HG02938 (cell line): Measurements from ENCODE around the gene SDHB.

Source experiments
- ATAC-seq: cut with Tn5 transposase; IDR thresholded peaks from one replicate; pipeline ENCODE4 v1.9.1; 2021; ENCODE audit warnings: mild to moderate bottlenecking, moderate library complexity; ENCODE audit not compliant: unreplicated experiment

Gene SDHB

DNA sequence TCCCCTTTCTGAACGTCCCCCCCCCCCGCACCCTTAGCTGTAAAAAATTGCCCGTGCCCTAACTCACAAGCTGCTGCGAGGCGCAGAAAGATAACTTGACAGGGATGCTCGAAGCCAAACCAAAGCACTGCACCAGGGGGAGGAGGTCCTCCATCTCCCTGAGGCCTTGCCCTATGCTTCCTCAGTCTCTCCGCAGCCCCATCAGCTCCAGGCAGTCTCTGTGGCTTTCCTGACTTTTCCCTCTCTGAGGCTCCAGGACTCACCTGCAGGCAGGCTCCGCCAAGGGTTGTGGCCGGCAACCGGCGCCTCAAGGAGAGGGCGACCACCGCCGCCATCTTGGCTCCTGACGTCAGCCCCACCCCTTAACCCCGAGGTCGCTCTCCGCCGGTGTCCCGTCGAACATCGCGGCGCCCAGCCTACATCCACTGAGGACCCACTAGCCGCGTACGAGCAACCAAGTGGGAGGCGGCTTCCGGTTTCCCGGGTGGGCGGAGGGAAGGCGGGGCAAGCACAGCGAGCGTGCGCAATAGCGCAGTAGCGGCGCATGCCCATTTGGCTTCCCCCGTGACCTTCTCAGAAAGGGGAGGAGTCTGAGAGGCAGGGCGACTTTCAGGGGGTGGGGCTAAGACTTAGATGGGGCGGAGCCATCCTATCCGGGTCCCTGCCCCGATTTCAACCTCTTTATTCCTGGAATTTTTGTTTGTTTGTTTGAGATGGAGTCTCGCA, at the start of gene SDHB:
Gene SDHB, minus strand, starts transcription at position 348 of the 726 bp plus-strand sequence. Its CDS starts 13 bp downstream, at position 335.
- peak; percentile 97 for ATAC-seq

DNA sequence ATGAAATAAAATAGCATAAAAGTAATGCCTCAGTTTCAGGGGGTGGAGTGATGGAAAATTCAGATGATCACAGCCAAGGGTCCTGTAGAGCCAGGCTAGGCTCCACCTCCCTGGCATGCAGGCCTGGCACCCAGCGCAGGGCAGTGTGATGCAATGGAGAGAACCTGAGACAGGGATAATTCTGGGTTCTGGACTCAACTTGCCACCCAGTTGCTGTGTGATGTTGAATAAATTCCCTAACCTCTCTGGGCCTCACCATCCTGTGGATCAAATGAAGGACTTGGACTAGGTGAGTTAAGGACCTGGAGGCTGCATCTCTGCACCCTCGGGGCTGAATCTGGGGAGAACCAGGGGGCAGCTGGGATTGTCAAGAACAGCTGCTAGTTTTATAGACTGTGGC, 48.4 kb upstream of the SDHB start:
- no peak for ATAC-seq

DNA sequence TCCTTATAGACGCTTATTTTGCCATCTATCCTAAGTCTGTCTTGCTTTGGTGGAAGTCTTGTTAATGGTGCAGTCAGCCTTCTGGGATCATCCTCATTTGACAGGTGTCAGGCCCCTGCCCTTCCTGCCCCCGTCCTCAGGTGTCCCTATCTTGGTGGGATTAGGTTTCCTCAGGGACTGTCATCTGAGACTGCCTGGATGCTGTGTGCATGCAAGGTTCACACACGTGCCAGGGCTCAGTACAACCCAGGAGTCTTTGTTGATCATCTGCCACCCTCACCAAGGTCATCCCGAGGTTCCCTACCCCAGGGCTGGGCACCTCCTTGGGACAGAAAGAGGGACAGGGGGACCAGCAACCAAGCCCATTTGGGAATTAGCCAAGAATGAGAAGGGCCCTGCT, 47.4 kb upstream of the SDHB start:
- no peak for ATAC-seq

DNA sequence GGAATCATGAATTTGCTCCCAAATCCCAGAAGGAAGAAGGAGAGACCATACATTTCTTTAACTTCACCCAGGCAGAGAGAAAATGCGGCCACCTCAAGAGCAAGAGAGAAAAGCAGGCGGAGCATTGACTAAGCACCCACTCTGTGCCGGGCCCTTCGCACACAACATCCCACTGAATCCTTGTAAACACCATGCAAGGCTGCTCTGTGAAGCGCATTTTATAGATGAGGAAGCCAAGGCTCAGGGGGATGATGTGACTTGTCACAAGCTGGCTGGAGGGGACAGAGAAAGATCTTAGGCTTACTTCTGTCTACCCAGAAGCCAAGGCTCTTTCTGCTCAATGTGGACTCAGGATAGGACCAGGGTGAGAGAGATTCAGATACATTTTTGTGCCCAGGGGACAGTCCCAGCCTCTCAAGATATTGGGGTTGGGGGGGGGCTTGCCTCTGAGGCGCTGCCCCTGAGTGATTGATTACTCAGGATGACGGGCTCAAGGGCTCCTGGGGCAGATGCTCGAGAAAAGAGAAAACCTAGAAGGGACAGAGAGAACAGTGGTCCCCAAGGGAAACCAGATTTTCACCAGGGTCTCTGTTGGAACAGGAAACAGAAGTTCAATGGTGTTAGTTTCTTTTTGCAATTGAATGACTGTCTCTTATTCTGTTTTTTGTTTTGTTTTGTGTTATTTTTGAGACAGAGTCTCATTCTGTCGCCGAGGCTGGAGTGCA, 45.9 kb upstream of the SDHB start:
- ATAC-seq = no peak

DNA sequence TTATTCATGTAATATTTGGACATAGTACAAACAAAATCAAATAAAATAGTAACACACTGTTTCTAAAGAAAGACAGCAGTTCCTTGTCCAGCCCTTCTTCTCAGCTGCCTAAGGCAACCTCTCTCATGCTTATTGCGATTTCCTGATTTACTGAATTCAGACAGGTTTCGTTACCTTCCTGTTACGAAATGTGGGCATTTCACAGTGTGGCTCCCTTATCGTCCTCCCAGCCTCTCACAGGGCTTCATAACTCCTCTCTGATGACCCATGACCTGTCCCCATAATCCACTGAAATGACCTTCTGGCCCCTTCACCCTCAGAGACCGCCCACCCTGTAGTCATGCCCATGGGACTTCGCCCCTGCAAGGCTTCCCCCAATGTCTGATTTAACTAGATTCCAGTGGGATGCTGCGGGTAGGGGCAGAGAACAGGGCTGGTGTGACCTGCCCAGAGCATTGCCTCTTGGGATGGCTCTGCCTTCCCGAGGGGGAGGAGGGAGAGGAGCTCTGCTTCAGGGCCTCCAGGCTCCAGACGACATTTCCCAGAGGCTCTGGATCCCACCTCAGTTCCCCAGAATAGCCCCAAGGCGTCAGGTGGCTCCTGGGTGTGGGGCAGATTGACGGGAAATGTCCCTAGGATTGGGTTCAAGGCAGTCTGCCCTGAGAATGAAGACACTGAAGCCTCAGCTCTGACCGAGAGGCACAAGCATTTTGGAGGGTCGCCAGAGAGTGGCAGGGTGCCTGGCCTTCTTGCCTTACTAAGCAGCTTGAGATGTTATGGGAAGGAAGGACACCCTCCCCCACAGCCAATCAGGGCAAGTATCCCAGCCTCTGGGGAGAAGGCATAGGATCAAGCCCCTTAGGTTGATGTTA, 44.9 kb upstream of the SDHB start:
- no peak for ATAC-seq

DNA sequence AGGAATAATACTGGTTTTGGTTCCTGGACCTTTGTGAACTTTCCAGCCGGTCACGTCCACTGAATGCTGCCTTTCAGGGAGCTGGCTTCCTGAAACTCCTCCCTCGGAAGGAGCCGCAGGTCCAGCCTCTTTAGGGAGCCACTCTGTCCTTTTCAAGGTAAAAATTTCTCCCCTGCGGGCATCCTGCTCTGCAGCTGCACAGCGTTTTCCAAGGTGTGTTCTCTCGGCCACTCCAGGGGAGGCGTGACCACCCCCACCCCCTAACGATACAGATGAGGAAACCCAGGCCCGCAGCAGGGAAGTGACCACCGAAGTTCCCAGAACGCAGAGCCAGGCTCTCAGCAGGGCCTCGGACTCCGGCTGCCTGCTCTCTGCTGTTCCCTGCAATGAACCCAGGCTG, 44.0 kb upstream of the SDHB start:
- no peak for ATAC-seq

DNA sequence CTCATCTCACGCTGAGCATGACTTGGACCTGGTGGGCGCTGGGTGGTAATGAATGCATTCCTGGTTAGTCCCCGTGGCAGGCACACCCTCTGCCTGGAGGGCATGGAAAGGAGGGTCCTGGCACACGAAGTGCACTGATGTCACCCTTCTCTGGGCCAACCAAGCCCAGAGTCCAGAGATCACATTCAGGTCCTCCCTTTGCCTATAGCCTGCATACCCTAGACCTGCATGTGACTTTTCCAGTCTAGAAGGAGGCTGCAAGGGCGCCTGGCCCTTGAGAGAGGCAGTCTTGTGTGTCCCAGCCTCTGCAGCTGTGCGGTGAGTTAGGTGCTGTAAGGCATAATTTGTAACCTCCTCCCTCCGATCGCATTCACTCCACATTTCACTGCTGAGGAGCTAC, 43.3 kb upstream of the SDHB start:
- no peak for ATAC-seq

DNA sequence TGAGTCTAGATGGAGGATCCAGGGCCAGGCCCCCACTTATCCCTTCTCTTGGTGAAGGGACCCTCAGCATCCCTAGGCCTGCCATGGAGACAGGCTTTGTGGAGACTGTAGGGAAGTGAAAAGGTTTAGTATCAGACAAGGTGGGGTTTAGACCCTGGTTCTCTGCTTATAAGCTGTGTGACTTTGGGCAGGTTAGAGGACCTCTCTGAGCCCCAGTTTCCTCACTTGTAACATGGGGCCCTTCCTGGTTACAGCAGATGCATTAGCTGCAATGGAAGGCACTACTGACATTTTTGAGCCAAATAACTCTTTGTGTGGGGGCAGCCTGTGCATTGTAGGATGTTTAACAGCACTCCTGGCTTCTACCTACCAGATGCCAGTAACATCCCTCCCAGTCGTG, 42.8 kb upstream of the SDHB start:
- ATAC-seq = no peak

DNA sequence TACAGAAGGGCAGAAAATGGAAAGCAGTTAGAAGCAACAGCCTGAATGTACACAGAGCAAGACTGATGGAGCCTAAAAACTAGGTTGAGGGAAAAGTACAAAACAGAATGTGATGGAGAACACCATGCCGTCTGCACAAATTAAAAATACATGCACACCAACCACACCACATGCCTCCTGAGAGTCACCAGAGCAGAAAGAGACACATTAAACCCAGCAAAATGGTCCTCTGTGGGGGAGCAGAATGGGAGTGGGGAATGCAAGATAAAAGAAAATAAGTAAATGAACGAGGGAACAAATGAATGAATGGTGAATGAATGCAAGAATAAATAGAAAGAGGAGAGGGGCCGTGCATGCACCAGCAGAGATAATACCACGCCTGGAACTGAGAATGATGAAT, 41.3 kb upstream of the SDHB start:
- no peak for ATAC-seq

DNA sequence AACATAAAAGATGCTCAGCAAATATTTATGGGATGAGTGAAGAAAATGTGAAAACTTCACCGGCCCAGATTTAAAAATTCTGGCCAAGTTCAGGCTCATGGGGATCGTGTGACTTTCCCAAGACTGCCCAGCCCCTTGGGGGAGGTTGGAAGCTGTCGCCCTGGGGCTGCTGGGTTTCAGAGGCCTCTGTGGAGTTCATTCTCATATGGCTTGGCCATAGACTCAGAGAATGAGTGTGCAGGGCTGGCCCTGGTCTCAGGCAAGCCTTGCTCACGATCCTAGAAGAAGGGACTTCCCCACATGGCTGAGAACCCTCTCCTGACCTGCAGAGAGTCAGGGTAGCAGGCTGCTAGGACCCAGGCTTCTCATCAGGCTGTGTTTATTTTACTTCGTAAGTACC, 40.8 kb upstream of the SDHB start:
- ATAC-seq = no peak

DNA sequence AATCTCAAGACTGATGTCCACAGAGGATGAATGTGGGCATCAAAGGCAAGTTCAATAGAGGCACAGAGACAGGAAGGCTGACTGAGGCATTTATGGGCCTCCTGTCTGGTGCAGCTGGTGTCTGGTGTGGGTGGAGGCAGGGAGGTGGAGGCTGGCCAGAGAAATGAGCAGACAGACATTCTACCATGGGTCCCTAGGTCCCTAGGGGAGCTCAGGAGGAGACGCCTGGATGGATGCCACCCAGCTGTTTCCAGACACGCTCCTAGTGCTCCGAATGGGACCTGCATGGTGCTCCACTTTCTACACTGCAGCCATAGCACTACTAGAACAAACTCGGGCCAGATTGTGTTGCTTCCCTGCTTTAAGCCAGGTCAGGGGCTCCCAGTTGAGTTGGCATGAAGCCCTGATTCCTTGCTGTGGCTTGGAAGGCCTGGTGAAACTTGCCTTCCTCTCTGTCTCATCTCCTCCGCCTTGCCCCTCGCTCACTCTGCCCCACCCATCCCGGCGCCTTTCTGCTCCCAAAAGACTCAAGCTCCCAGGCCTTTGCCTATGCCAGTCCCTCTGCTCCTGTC, 40.1 kb upstream of the SDHB start:
- no peak for ATAC-seq

DNA sequence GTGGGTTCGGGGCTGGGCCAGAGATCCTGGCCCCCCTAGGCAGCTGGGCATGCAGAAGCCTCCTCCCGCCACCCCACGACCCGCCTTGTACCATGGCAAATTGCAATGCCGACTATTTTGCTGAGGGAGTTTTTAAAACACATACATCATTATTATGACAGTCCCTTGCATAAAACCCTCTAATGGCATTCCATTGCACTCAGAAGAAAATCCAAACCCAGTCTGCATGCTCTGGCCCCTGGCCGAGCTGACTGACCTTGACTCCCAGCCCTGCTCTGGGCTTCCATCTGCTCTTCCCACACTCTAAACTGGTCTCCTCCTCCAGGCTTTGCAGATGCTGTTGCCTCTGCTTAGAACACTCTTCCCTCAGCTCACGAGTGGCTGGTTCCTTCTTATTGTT, 37.4 kb upstream of the SDHB start:
- no peak for ATAC-seq

DNA sequence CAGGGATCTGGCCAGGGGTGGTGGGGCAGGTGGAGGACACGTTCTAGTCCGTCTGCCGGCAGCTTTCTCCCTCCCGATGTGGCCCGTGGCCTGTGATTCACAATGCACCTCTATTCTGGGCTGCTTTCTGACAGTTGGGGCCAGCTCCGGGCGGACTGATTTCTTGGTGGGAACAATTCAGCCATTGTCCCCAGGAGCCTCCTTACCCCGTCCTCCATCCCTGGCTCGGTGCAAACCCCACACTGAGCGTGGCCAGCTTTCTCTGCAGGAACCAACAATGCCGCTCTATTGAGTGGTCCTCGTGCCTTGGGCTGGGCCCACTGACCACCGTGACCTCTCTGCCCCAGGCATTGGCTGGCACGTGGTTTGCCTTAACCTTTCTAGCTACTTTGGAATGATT, 35.7 kb upstream of the SDHB start:
- no peak for ATAC-seq

DNA sequence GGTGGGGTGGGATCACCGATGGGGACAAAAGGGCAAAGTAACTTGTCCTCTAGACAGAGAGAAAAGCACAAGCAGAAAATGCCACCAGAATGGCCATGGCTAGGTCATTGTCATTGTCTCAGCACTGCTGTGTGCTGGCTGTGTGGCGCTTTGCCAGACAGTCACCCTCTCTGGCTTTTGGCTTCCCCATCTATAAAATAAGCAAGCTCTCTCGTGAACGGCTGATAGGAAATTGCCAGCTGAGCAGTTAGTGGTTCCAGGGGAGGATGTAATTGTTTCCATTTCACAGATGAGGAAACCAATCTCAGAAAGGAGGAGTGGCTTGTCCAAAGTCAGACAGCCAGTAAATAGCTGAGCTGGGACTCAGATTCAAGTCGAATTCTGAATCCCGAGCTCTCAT, 32.9 kb upstream of the SDHB start:
- no peak for ATAC-seq

DNA sequence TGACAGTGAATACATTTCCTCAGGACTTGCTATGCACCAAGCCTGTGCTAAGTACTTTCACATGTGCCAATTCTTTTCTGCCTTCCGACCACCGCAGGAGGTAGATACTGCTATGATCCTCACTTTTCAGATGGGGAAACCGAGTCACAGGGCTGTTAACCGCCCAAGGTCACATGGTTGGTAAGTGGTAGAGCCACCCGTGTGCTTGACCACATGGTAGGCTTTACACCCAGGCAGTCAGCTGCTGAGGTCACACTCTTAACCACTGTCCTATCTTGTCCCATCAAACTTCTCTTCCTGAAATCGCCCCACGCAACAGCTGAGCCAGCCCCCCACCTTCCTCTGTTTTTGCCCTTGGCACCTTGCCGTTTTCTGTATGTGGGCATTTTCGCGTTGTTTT, 31.0 kb upstream of the SDHB start:
- no peak for ATAC-seq

DNA sequence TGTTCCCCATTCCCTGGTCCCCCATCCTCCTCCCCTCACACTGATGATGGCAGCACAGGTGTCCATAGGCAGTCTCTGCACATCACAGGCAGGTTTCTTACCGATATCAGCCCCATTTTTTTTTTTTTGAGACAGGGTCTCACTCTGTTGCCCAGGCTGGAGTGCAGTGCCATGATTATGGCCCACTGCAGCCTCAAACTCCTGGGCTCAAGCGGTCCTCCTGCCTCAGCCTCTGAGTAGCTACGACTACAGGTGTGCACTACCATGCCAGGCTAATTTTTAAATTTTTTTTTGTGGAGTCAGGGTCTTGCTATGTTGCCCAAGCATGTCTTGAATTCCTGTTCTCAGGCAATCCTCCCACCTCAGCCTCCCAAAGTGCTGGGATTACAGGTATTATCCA, 28.9 kb upstream of the SDHB start:
- ATAC-seq = no peak

DNA sequence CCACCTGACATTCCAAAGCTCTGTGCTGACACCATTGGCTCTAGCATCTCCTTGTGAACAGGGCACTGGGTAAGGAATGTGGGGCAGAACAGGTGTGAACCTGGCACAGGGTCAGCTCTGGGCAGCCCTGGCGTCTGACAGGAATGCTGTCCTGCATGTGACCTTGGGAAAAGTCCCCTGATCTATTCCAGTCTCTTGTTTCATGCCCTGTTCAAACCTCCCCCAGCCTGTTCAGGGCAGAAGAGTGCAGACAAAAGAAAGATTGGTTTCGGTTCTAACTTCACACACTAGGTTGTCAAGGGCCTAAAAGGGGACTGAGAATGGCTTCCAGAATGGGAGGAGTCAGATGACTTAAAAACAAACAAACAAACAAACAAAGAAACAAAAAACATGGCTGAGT, 27.6 kb upstream of the SDHB start:
- ATAC-seq = no peak

DNA sequence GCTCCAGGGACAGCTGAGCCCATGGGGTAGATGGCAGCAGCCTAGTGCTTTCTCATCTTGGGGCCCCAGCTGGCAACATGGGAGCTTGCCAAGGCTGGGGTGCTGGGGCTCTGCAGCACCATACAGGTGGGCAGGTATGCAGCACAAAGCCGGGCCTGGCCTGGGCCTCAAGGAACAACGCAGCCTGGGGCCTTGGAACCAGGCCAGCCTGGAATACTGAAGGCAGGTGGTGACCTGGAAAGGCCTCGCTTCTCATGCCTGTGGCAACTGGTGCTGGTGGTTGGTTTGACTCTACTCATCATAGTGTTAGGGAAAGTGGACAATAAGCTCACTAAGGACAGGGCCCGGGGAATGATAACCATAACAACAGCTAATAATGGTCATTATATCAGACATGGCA, 27.0 kb upstream of the SDHB start:
- ATAC-seq = no peak

DNA sequence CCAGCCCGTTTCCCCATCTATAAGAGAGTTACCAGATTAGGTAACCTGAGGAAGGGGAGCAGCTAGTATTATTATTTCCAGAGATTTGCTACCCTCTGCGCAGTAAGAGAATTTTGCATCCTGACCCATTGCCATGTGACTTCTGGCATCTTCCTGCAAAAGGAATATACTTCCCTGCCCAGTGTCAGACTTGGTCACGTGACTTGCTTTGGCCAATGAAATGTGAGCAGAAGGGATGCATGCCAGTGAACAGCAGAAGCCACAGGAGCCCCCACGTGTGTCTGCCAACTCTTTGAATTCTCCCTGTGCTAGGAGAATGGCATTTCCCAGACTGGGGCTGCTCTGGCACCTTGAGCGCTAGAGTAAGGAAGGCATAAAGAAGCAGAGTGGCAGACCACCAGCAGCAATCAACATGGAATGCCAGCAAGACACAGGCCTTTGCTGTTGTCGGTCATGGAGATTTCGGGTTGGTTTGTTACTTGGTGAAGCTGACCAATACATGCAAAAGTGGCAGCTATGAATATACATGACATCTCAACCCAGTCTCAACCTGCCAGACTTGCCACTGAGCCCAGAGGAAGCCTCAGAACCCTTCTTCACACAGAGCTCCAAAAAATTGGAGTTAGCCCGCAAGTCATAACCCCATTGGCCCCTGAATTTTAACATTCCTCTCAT, 26.4 kb upstream of the SDHB start:
- ATAC-seq = no peak

DNA sequence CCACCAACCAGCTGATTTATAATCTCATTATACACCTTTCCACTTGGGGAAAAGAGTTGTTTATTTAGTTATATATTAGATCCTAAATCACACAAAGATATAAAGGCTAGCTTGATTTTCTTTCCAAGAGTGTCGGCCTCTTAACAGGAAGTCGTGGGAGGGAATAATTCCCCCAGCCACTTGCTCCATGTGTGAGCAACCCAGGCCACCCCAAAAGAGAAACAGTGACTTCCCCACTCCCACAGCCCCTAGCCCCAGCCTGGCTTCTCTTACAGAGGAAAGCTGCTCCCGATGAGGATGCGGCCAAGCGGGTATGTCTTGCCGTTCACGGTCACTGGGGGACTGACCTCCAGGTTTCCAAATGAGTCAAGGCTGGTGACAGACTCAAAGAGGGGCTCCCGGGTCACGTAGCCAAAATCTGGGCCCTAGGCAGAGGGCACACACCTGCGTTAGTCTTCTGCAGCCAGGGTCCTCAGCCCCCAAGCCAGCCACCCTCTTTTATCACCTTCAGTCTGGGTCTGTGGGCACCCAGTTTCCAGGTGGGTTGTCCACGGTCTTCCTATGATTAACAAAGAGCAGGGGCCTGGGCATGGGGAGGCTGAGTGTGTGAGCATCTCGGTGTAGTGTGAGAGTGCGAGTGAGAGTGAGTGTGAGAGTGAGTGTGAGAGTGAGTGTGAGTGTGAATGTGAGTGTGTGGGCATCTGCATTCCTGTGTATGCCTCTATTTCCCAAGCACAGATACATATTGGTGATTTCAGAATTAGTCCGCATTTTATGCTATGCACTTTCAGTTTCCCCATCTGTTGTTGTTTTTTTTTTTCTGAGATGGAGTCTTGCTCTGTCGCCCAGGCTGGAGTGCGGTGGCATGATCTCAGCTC, 25.4 kb upstream of the SDHB start:
- ATAC-seq = no peak
